GM21528 (cell line): ENCODE measurements around the gene HTR1B.

ENCODE experiments used
- ATAC-seq: cut with Tn5 transposase; IDR thresholded peaks from one replicate; pipeline ENCODE4 v1.9.1; 2021; ENCODE audit warnings: mild to moderate bottlenecking, moderate library complexity; ENCODE audit not compliant: unreplicated experiment, low FRiP score

The HTR1B gene

GRCh38 chr6:77463308-77463860 is at the start of gene HTR1B:
Gene HTR1B, minus strand, starts transcription at chr6:77463491. Its CDS starts 88 bp downstream, at chr6:77463403.
- ATAC-seq = no peak

- ATAC-seq = no peak
Measured at GRCh38 chr6:77512554-77512953, 49.3 kb upstream of the HTR1B start.

- no peak for ATAC-seq
Measured at GRCh38 chr6:77511860-77512259, 48.6 kb upstream of the HTR1B start.

- ATAC-seq = no peak
Measured at GRCh38 chr6:77502981-77503380, 39.7 kb upstream of the HTR1B start.

GRCh38 chr6:77492530-77492929 is 29.2 kb upstream of the HTR1B start:
- no peak for ATAC-seq

- no peak for ATAC-seq
Measured at GRCh38 chr6:77487808-77488425, 24.6 kb upstream of the HTR1B start.

GRCh38 chr6:77482981-77483380 is 19.7 kb upstream of the HTR1B start:
- ATAC-seq = no peak

- no peak for ATAC-seq
Measured at GRCh38 chr6:77474973-77475372, 11.7 kb upstream of the HTR1B start.

GRCh38 chr6:77474286-77474956 is 11.1 kb upstream of the HTR1B start:
- no peak for ATAC-seq

- ATAC-seq = no peak
Measured at GRCh38 chr6:77470983-77471382, 7.7 kb upstream of the HTR1B start.

- ATAC-seq = no peak
Measured at GRCh38 chr6:77468939-77469338, 5.6 kb upstream of the HTR1B start.

- peak; percentile 86 for ATAC-seq
Measured at GRCh38 chr6:77466451-77467437, 3.5 kb upstream of the HTR1B start.

- ATAC-seq = peak; percentile 92
Measured at GRCh38 chr6:77466055-77466450, 2.8 kb upstream of the HTR1B start.

- no peak for ATAC-seq
Measured at GRCh38 chr6:77464495-77464867, 1.2 kb upstream of the HTR1B start.

- ATAC-seq = no peak
Measured at GRCh38 chr6:77463861-77464494, 687 bp upstream of the HTR1B start.

- ATAC-seq = no peak
Measured at GRCh38 chr6:77462359-77463307, 658 bp downstream of the HTR1B start.

GRCh38 chr6:77461796-77462195 is 1.5 kb downstream of the HTR1B start:
- no peak for ATAC-seq

GRCh38 chr6:77458421-77458820 is 4.9 kb downstream of the HTR1B start:
- no peak for ATAC-seq

- peak; percentile 74 for ATAC-seq
Measured at GRCh38 chr6:77457720-77458349, 5.5 kb downstream of the HTR1B start.
